Adipose tissue (tissue), 3 donors: ENCODE data around the gene LILRA5. TPM values are rescaled to one million over a fixed set of nuclear protein-coding genes. Genes with fewer than 3 reads are reported as not detected.
"Not testable (repeated sequence)": the region's sequence is repeated elsewhere in the genome, so short reads cannot be mapped to it uniquely, and the experiment has no call there.

Experiments
- H3K27ac ChIP-seq: one replicate; pipeline ENCODE4 v1.5.1; 2013; ENCODE audit warnings: low read depth, low read length
- WGBS, 3 donors: extraction: QIAGEN DNeasy Blood & Tissue Kit; methylation state at CpG; one replicate each; pipeline ENCODE4 v1.1.7; 2013; 5-methylcytosine and 5-hydroxymethylcytosine counted together
- polyA plus RNA-seq, 3 donors: library from polyadenylated mRNA; stranded (reverse); fragments of 200-250 nt; gene quantifications; one replicate each; pipeline ENCODE4 v1.2.3, GENCODE V29; 2013
- donor health status: healthy with polysubstance abuse.
- donor health status: Bipolar disorder and iron deficiency.
- donor health status: healthy.

LILRA5 gene
- polyA plus RNA-seq, 3 donors: 2.2 to 31.5 (median 14.3) TPM

GRCh38 chr19:54281007-54281728 is 31.8 kb downstream of the LILRA5 start, which contains the start of gene LILRB2:
LILRB2 (minus strand) TSS chr19:54281110; CDS start chr19:54280496, 614 bp downstream.
- WGBS, 3 donors: 56 to 61% (median 60%) methylated on average over 12 of the region's 12 CpGs
- H3K27ac ChIP-seq: no peak within 1 kb of the TSS

GRCh38 chr19:54280441-54280840 is 32.5 kb downstream of the LILRA5 start:
- WGBS, 3 donors: 40 to 53% (median 41%) methylated on average over 10 of the region's 10 CpGs
- H3K27ac ChIP-seq: not testable (repeated sequence)

- 21 to 42% (median 25%) methylated on average over 4 of the region's 4 CpGs for WGBS, 3 donors
- not testable (repeated sequence) for H3K27ac ChIP-seq
Measured at GRCh38 chr19:54280025-54280424, 32.9 kb downstream of the LILRA5 start.

- WGBS, 3 donors: 73 to 82% (median 82%) methylated on average over 18 of the region's 18 CpGs
- no peak overlapping the region for H3K27ac ChIP-seq
Measured at GRCh38 chr19:54279406-54279962, 33.5 kb downstream of the LILRA5 start.

- not testable (repeated sequence) for H3K27ac ChIP-seq
- 38 to 76% (median 76%) methylated on average over 13 to 15 of the region's 15 CpGs for WGBS, 3 donors
Measured at GRCh38 chr19:54278571-54279195, 34.3 kb downstream of the LILRA5 start.

GRCh38 chr19:54278056-54278455 is 34.9 kb downstream of the LILRA5 start:
- WGBS, 3 donors: 59 to 84% (median 81%) methylated on average over 13 of the region's 13 CpGs
- H3K27ac ChIP-seq: not testable (repeated sequence)

- WGBS, 3 donors: 49 to 75% (median 72%) methylated on average over 11 to 15 of the region's 15 CpGs
- not testable (repeated sequence) for H3K27ac ChIP-seq
Measured at GRCh38 chr19:54277111-54277615, 35.8 kb downstream of the LILRA5 start.

GRCh38 chr19:54275951-54276350 is 37.0 kb downstream of the LILRA5 start:
- WGBS, 3 donors: 44 to 67% (median 61%) methylated on average over 9 of the region's 9 CpGs
- H3K27ac ChIP-seq: no peak overlapping the region

GRCh38 chr19:54274516-54274915 is 38.5 kb downstream of the LILRA5 start:
- 50 to 71% (median 51%) methylated on average over 8 to 9 of the region's 9 CpGs for whole genome bisulfite sequencing, 3 donors
- H3K27ac ChIP-seq: not testable (repeated sequence)

- WGBS, 3 donors: 52 to 72% (median 66%) methylated on average over 3 of the region's 3 CpGs
- no peak overlapping the region for H3K27ac ChIP-seq
Measured at GRCh38 chr19:54273821-54274220, 39.1 kb downstream of the LILRA5 start.

- not testable (repeated sequence) for H3K27ac ChIP-seq
- 48 to 58% (median 51%) methylated on average over 5 of the region's 5 CpGs for WGBS, 3 donors
Measured at GRCh38 chr19:54272181-54272580, 40.8 kb downstream of the LILRA5 start.

- WGBS, 3 donors: 39 to 51% (median 48%) methylated on average over 2 to 4 of the region's 4 CpGs
- not testable (repeated sequence) for H3K27ac ChIP-seq
Measured at GRCh38 chr19:54271587-54271986, 41.4 kb downstream of the LILRA5 start.

GRCh38 chr19:54271106-54271505 is 41.9 kb downstream of the LILRA5 start:
- H3K27ac ChIP-seq: no peak overlapping the region
- 57 to 71% (median 65%) methylated on average over 8 of the region's 8 CpGs for WGBS, 3 donors

GRCh38 chr19:54268936-54269335 is 44.0 kb downstream of the LILRA5 start:
- 41 to 47% (median 46%) methylated on average over 2 of the region's 2 CpGs for WGBS, 3 donors
- H3K27ac ChIP-seq: no peak overlapping the region

- no peak overlapping the region for H3K27ac ChIP-seq
- WGBS, 3 donors: 3 to 8% (median 7%) methylated on average over 6 of the region's 6 CpGs
Measured at GRCh38 chr19:54266133-54266532, 46.8 kb downstream of the LILRA5 start.

- 71 to 93% (median 86%) methylated on average over 2 of the region's 2 CpGs for WGBS, 3 donors
- no peak overlapping the region for H3K27ac ChIP-seq
Measured at GRCh38 chr19:54262470-54262869, 50.5 kb downstream of the LILRA5 start.

GRCh38 chr19:54262066-54262465 is 50.9 kb downstream of the LILRA5 start:
- 69 to 80% (median 74%) methylated on average over 11 of the region's 11 CpGs for WGBS, 3 donors
- no peak overlapping the region for H3K27ac ChIP-seq

GRCh38 chr19:54257116-54257480 is 55.9 kb downstream of the LILRA5 start, which contains the start of gene LILRB5:
LILRB5 (minus strand) TSS chr19:54257273; CDS start chr19:54257193, 80 bp downstream.
- 58 to 69% (median 64%) methylated on average over 9 of the region's 9 CpGs for WGBS, 3 donors
- no peak within 1 kb of the TSS for H3K27ac ChIP-seq
